ENCODE data around the gene HPX. TPM values are rescaled to one million over a fixed set of nuclear protein-coding genes. Genes with fewer than 3 reads are reported as not detected.

HPX gene
- total RNA-seq, 1 experiment from 2014 or later: 1.2 TPM

DNA sequence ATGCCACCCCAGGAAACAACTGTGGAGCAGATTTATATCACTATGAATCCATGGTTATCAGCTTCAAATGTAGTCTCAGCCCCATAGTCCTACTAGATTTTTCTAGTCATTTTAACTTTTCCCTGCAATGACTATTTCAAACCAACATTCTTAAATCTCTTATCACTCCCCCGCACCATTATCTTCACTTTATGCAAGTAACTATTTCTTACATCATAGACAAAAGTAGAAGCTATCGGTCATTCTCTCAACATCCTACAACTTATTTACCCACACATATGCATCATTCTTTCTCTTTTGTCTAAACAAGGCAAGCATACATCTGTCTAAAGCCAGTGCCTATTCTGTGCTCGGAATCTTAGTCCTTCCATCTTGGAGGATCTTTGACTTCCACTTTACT lies 44.9 kb upstream of the HPX start:
- H2BK5ac ChIP-seq (ENCODE audit: insufficient read length, low read length): no peak overlapping the region
- H3K14ac ChIP-seq (ENCODE audit: insufficient read depth, low read length): no peak overlapping the region
- no peaks in the 10 kb centered on the region for H4K20me1 ChIP-seq (ENCODE audit: control insufficient read depth, insufficient read depth, insufficient read length)
- H3K79me1 ChIP-seq (ENCODE audit: insufficient read depth, low read depth, low read length, poor library complexity, severe bottlenecking): peaks cover 12% of the 10 kb centered on the region
- no peak overlapping the region for H3K23ac ChIP-seq (ENCODE audit: insufficient read length, low read depth, low read length)
- no peak overlapping the region for H3T11ph ChIP-seq (ENCODE audit: low read length)
- H2AK5ac ChIP-seq (ENCODE audit: insufficient read length, low read length): no peak overlapping the region
- H3K27me3 ChIP-seq (ENCODE audit: insufficient read depth, low read length): no peaks in the 10 kb centered on the region
- no peak overlapping the region for H4K5ac ChIP-seq (ENCODE audit: insufficient read length, low read depth, low read length)
- H4K8ac ChIP-seq (replicated peaks; ENCODE audit: insufficient read length, low read depth, low read length): no peak overlapping the region
- H3K56ac ChIP-seq (ENCODE audit: insufficient read length, low read depth, low read length): no peak overlapping the region
- WGBS (ENCODE audit: extremely low coverage, insufficient read length, low lambda C conversion rate): 100% methylated on average over 2 of the region's 3 CpGs
- no peak overlapping the region for H3K27ac ChIP-seq (ENCODE audit: insufficient read length, low read depth, low read length)
- H3K18ac ChIP-seq (ENCODE audit: insufficient read length, low read depth, low read length): no peak overlapping the region
- no peak overlapping the region for H2BK20ac ChIP-seq (ENCODE audit: low read depth, low read length, poor library complexity, severe bottlenecking)
- DNase-seq: no peak
- TF ChIP-seq, protein P1, sequence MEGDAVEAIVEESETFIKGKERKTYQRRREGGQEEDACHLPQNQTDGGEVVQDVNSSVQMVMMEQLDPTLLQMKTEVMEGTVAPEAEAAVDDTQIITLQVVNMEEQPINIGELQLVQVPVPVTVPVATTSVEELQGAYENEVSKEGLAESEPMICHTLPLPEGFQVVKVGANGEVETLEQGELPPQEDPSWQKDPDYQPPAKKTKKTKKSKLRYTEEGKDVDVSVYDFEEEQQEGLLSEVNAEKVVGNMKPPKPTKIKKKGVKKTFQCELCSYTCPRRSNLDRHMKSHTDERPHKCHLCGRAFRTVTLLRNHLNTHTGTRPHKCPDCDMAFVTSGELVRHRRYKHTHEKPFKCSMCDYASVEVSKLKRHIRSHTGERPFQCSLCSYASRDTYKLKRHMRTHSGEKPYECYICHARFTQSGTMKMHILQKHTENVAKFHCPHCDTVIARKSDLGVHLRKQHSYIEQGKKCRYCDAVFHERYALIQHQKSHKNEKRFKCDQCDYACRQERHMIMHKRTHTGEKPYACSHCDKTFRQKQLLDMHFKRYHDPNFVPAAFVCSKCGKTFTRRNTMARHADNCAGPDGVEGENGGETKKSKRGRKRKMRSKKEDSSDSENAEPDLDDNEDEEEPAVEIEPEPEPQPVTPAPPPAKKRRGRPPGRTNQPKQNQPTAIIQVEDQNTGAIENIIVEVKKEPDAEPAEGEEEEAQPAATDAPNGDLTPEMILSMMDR (conservative IDR thresholded peaks at IDR 0.05): no peak
- peaks cover 10% of the 10 kb centered on the region; the same call in 1 of the 2 replicates for H3K79me2 ChIP-seq (ENCODE audit: insufficient read depth, low read length)
- H3K27ac Mint-ChIP-seq: no peak overlapping the region
- H3K4me1 ChIP-seq (ENCODE audit: insufficient read depth, low read length): no peaks in the 10 kb centered on the region
- no peak overlapping the region for H3K4me2 ChIP-seq (ENCODE audit: insufficient read depth, insufficient read length, low read length)
- H3K4me1 Mint-ChIP-seq: peaks cover 6 to 7% of the 10 kb centered on the region in 2 experiments
- H3K9ac ChIP-seq (ENCODE audit: extremely low read depth, insufficient read length, low read length): no peak overlapping the region
- H2BK15ac ChIP-seq (ENCODE audit: low read depth, low read length): no peak overlapping the region
- no peak overlapping the region for H2AFZ ChIP-seq (ENCODE audit: low read length)
- no peak overlapping the region for H3K4ac ChIP-seq (ENCODE audit: low read depth, low read length)
- no peaks in the 10 kb centered on the region; the same call in 1 of the 2 replicates for H3K27me3 Mint-ChIP-seq (ENCODE audit: low read depth)
- peaks cover 8% of the 10 kb centered on the region for H3K23me2 ChIP-seq (ENCODE audit: insufficient read length, low read depth, low read length, poor library complexity, severe bottlenecking)
- no peaks in the 10 kb centered on the region for H3K9me3 Mint-ChIP-seq
- H4K91ac ChIP-seq (ENCODE audit: insufficient read length, low read depth, low read length): no peak overlapping the region
- H3K36me3 Mint-ChIP-seq (ENCODE audit: insufficient read depth in 1 of 3, low read depth in 3 of 3): peaks cover 14 to 19% (median 15%) of the 10 kb centered on the region in 3 experiments; a peak in 6 of 7 replicates
- no peaks in the 10 kb centered on the region for H3K9me3 ChIP-seq (ENCODE audit: control insufficient read depth, low read depth, low read length)
- no peak overlapping the region for H3K4me3 Mint-ChIP-seq
- H2BK12ac ChIP-seq (ENCODE audit: insufficient read length, low read depth, low read length): no peak overlapping the region
- no peak overlapping the region for H2BK120ac ChIP-seq (ENCODE audit: low read depth, low read length, poor library complexity, severe bottlenecking)
